SK-N-SH (cell line): Measurements from ENCODE around the gene NLGN1. TPM values are rescaled to one million over a fixed set of nuclear protein-coding genes. Genes with fewer than 3 reads are reported as not detected.

Source experiments
- CTCF ChIA-PET: fragments of 300-600, 350-600 bp; formaldehyde crosslinking; extraction: SDS; loops from one replicate; lab custom pipeline; 2021; lab: Yijun Ruan, JAX
- POLR2A ChIA-PET: fragments of 350-600 bp; sonication (Branson Sonifier 250); formaldehyde crosslinking; extraction: SDS; loops from one replicate; lab custom pipeline; 2020; ENCODE audit warnings: antibody characterized with exemption, inconsistent platforms; lab: Yijun Ruan, JAX
- DNase-seq: peaks from one replicate; pipeline ENCODE4 v3.0.0; 2012
- H2AFZ ChIP-seq: fragments of 200-600 bp; sonication (generic); 2 replicates; pipeline ENCODE4 v1.8.1; 2016; ENCODE audit warnings: antibody characterized with exemption, mild to moderate bottlenecking, low read depth
- H3F3A ChIP-seq: fragments of 200-600 bp; sonication (generic); replicated peaks from 2 replicates; pipeline ENCODE3; 2016; ENCODE audit warnings: antibody characterized with exemption, mild to moderate bottlenecking; ENCODE audit not compliant: insufficient read depth
- H3K27ac ChIP-seq, 2 experiments: fragments of 200-500 bp in 1 of 2; fragments of 200-600 bp in 1 of 2; sonication (Bioruptor generic) in 1 of 2; sonication (generic), shearing (Covaris generic) in 1 of 2; 2 replicates each; pipeline versions ENCODE4 v1.5.1 to v1.6.1; 2014 to 2016; ENCODE audit warnings: low read depth in 2 of 2, inconsistent platforms in 1 of 2, low read length in 1 of 2, mild to moderate bottlenecking in 1 of 2, mixed read lengths in 1 of 2
- H3K27me3 ChIP-seq: fragments of 200-600 bp; sonication (generic), shearing (Covaris generic); 2 replicates; pipeline ENCODE4 v1.6.1; 2016; ENCODE audit warnings: mixed run types; ENCODE audit not compliant: insufficient read depth
- H3K36me3 ChIP-seq, 2 experiments: fragments of 200-500 bp in 1 of 2; fragments of 200-600 bp in 1 of 2; sonication (Bioruptor generic) in 1 of 2; sonication (generic) in 1 of 2; replicated peaks in 1 of 2; 2 replicates each; pipeline versions ENCODE3 to v1.5.1; 2014 to 2016; ENCODE audit warnings: low read length in 1 of 2, mild to moderate bottlenecking in 1 of 2; ENCODE audit not compliant: insufficient read depth in 2 of 2, control insufficient read depth in 1 of 2
- H3K4me1 ChIP-seq, 2 experiments: fragments of 200-500 bp in 1 of 2; fragments of 200-600 bp in 1 of 2; sonication (Bioruptor generic) in 1 of 2; sonication (generic), shearing (Covaris generic) in 1 of 2; 2 replicates each; pipeline versions ENCODE4 v1.5.1 to v1.6.1; 2014 to 2016; ENCODE audit warnings: low read depth in 1 of 2, low read length in 1 of 2, mixed run types in 1 of 2; ENCODE audit not compliant: insufficient read depth in 2 of 2, control insufficient read depth in 1 of 2
- H3K4me2 ChIP-seq: fragments of 200-600 bp; sonication (generic), shearing (Covaris generic); 2 replicates; pipeline ENCODE4 v1.6.1; 2017; ENCODE audit warnings: mixed run types
- H3K4me3 ChIP-seq, 2 experiments: fragments of 200-500 bp in 1 of 2; fragments of 200-600 bp in 1 of 2; sonication (Bioruptor generic) in 1 of 2; sonication (generic), shearing (Covaris generic) in 1 of 2; 2 replicates each; pipeline versions ENCODE4 v1.5.1 to v1.8.1; 2014 to 2016; ENCODE audit warnings: low read depth in 2 of 2, inconsistent platforms in 1 of 2, low read length in 1 of 2, mild to moderate bottlenecking in 1 of 2, mixed read lengths in 1 of 2, moderate library complexity in 1 of 2
- H3K79me2 ChIP-seq: fragments of 200-600 bp; sonication (generic); 2 replicates; pipeline ENCODE4 v1.8.1; 2017; ENCODE audit warnings: mild to moderate bottlenecking; ENCODE audit not compliant: insufficient read depth
- H3K9ac ChIP-seq: fragments of 200-600 bp; sonication (generic); 2 replicates; pipeline ENCODE4 v1.6.1; 2017; ENCODE audit warnings: mixed run types
- H3K9me2 ChIP-seq: fragments of 200-600 bp; sonication (generic); 2 replicates; pipeline ENCODE4 v1.6.1; 2017; ENCODE audit warnings: mixed run types
- H3K9me3 ChIP-seq: fragments of 200-600 bp; sonication (generic); 2 replicates; pipeline ENCODE4 v1.6.1; 2017; ENCODE audit warnings: mixed run types, mild to moderate bottlenecking, moderate library complexity
- H4K20me1 ChIP-seq: fragments of 200-600 bp; sonication (generic); 2 replicates; pipeline ENCODE4 v1.6.1; 2017; ENCODE audit warnings: mild to moderate bottlenecking, mixed run types; ENCODE audit not compliant: insufficient read depth
- ELF1 ChIP-seq: IDR thresholded peaks from 2 replicates; pipeline ENCODE4 v1.4.0; 2012
- EP300 ChIP-seq, 2 experiments: IDR thresholded peaks; 2 replicates each; pipeline versions ENCODE4 v1.4.0 to v1.6.1; 2012; ENCODE audit warnings: borderline replicate concordance in 1 of 2, low read depth in 1 of 2, low read length in 1 of 2
- EZH2phosphoT487 ChIP-seq: fragments of 200-600 bp; sonication (generic); IDR thresholded peaks from 2 replicates; pipeline ENCODE4 v1.6.1; 2017; ENCODE audit warnings: low read depth, mixed run types, mild to moderate bottlenecking, antibody characterized with exemption, moderate library complexity, borderline replicate concordance
- FOSL2 ChIP-seq: IDR thresholded peaks from 2 replicates; pipeline ENCODE4 v1.4.0; 2012; ENCODE audit warnings: low read depth, mild to moderate bottlenecking, moderate library complexity, borderline replicate concordance
- FOXM1 ChIP-seq: IDR thresholded peaks from 2 replicates; pipeline ENCODE4 v1.4.0; 2012; ENCODE audit warnings: low read depth, mild to moderate bottlenecking
- GATA2 ChIP-seq: sonication (generic); formaldehyde crosslinking; IDR thresholded peaks from 2 replicates; pipeline ENCODE4 v1.5.0; 2020; ENCODE audit warnings: mild to moderate bottlenecking, missing genetic modification reagents
- MAX ChIP-seq: IDR thresholded peaks from 2 replicates; pipeline ENCODE4 v1.4.0; 2012; ENCODE audit warnings: low read depth
- MEF2A ChIP-seq: IDR thresholded peaks from 2 replicates; pipeline ENCODE4 v1.4.0; 2012; ENCODE audit warnings: low read depth, borderline replicate concordance
- MXI1 ChIP-seq: IDR thresholded peaks from 2 replicates; pipeline ENCODE4 v1.6.1; 2012; ENCODE audit warnings: mild to moderate bottlenecking, low read depth, low read length, improper control_type of control experiment
- POLR2AphosphoS5 ChIP-seq: IDR thresholded peaks from 2 replicates; pipeline ENCODE4 v1.6.1; 2012; ENCODE audit warnings: low read depth, low read length
- RAD21 ChIP-seq: IDR thresholded peaks from 2 replicates; pipeline ENCODE4 v1.6.1; 2012; ENCODE audit warnings: mild to moderate bottlenecking, low read length
- RCOR1 ChIP-seq: fragments of 150-350 bp; IDR thresholded peaks from 2 replicates; pipeline ENCODE4 v1.6.1; 2017; ENCODE audit warnings: antibody characterized with exemption, low read length
- REST ChIP-seq: IDR thresholded peaks from 2 replicates; pipeline ENCODE4 v1.6.1; 2012; ENCODE audit warnings: mild to moderate bottlenecking, low read depth, low read length, moderate library complexity
- SIN3A ChIP-seq: IDR thresholded peaks from 2 replicates; pipeline ENCODE4 v1.6.1; 2012; ENCODE audit warnings: low read depth, mild to moderate bottlenecking, low read length, moderate library complexity, borderline replicate concordance
- SMC3 ChIP-seq: IDR thresholded peaks from 2 replicates; pipeline ENCODE4 v1.6.1; 2012; ENCODE audit warnings: low read depth, low read length, improper control_type of control experiment
- TAF1 ChIP-seq: IDR thresholded peaks from 2 replicates; pipeline ENCODE4 v1.6.1; 2012; ENCODE audit warnings: low read depth, mild to moderate bottlenecking, low read length, moderate library complexity, borderline replicate concordance
- TCF12 ChIP-seq: IDR thresholded peaks from 2 replicates; pipeline ENCODE4 v1.4.0; 2012
- USF1 ChIP-seq: IDR thresholded peaks from 2 replicates; pipeline ENCODE4 v1.4.0; 2012; ENCODE audit warnings: low read depth, borderline replicate concordance
- USF2 ChIP-seq: fragments of 150-350 bp; IDR thresholded peaks from 2 replicates; pipeline ENCODE4 v1.6.1; 2017; ENCODE audit warnings: antibody characterized with exemption, low read length, low read depth, borderline replicate concordance
- WGBS: methylation state at CpG from one replicate; pipeline ENCODE4 v1.1.6; 2017; ENCODE audit warnings: low lambda C conversion rate; 5-methylcytosine and 5-hydroxymethylcytosine counted together
- polyA plus RNA-seq, 3 experiments: library from polyadenylated mRNA; depleted of rRNA; stranded (reverse); fragments of >200 nt; gene quantifications; 2 replicates each; pipeline ENCODE4 v1.2.3, GENCODE V29; 2012

NLGN1 gene
- polyA plus RNA-seq, 1 of the 3 experiments (the other 2 are of a cell fraction), result 1.5 TPM

GRCh38 chr3:173552526-173552925 lies 155.0 kb downstream of the NLGN1 start:
- Histone ChIP-seq H3K27ac (no peak overlapping the region), H2AFZ (no peak overlapping the region; the same call in 1 of the 2 replicates), H3K4me1 (no peaks in the 10 kb centered on the region), H3K27me3 (no peaks in the 10 kb centered on the region), H4K20me1 (no peaks in the 10 kb centered on the region), H3K79me2 (no peaks in the 10 kb centered on the region), H3K4me3 (no peak overlapping the region), H3K36me3 (no peaks in the 10 kb centered on the region), H3K4me2 (no peak overlapping the region), H3K9me2 (no peaks in the 10 kb centered on the region), H3K9ac (no peak overlapping the region), H3F3A (no peaks in the 10 kb centered on the region), H3K9me3 (no peaks in the 10 kb centered on the region)
- WGBS, result 67% methylated on average over 4 of the region's 4 CpGs
- DNase-seq, result no peak
- ChIA-PET POLR2A (no interaction called here), CTCF (interaction anchor here (1.3 to 4.9 kb wide), 5 partner anchors 14 to 743 kb away, joined by 3 to 29 read pairs (median 7); no protein-coding TSS in a partner anchor)
- no peak for TF ChIP-seq USF1
- TF ChIP-seq MEF2A, result no peak
- no peak for TF ChIP-seq SIN3A
- TF ChIP-seq RCOR1, result no peak
- TF ChIP-seq EP300 (IDR thresholded peaks at IDR 0.05; ENCODE audit: borderline replicate concordance in 1 of 2, low read depth in 1 of 2, low read length in 1 of 2), result no peak
- no peak for TF ChIP-seq FOXM1
- no peak for TF ChIP-seq REST
- TF ChIP-seq ELF1, result no peak
- no peak for TF ChIP-seq MAX
- no peak for TF ChIP-seq SMC3
- no peak for TF ChIP-seq MXI1
- no peak for TF ChIP-seq POLR2AphosphoS5
- TF ChIP-seq FOSL2, result no peak
- TF ChIP-seq RAD21, result no peak
- TF ChIP-seq TAF1, result no peak
- TF ChIP-seq EZH2phosphoT487, result no peak
- no peak for TF ChIP-seq TCF12
- TF ChIP-seq GATA2 (CRISPR knock-in tag), result no peak
- no peak for TF ChIP-seq USF2
